Measurements from ENCODE around the gene PGS1. TPM values are rescaled to one million over a fixed set of nuclear protein-coding genes. Genes with fewer than 3 reads are reported as not detected.

PGS1 gene
- total and polyA plus RNA-seq, 8 donors = 11.2 to 22.7 (median 14.8) TPM

DNA sequence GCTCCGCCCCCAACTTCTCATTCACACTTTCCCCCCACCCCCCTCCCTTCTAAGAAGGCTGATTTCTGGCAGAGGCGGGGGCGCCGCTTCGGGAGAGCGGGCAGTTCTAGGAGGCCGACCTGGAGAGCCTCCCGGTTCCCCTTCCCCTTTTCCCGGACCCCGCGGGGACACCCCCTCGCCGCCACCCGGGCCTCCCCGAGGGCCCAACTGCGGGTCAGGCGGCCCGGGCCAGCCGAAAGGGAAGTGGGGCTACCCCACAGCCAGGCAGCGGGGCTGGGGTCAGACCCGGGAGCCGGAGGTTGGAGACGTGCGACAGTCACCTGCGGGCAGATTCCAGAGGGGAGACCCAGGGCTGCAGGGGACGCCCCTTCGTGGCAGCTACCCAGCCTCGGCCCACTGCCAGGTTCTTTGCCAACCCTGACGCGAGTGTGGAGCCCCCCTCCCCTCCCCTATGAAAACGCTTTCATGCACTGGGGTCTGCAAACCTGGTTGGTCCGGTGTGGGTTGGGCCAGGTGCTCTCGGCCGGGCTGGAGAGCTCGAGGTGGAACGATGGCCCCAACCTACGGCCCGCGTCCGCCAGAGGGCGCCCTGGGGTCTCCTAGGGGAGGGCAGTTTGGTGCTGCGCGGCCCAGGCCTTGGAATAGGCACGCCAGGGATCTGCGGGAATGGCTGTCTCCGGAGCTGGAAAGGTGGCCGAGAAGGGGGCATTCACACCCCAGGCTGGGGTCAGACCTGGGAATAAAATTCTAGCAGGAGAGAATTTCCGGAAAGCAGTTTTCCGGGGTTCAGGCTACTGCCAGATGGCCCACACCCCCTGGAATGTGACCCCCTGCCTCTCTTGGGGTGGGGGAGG is 17.9 kb upstream of the PGS1 start:
- peak; percentile 92 to 100 (median 96) for DNase-seq
- TF ChIP-seq, protein P1, sequence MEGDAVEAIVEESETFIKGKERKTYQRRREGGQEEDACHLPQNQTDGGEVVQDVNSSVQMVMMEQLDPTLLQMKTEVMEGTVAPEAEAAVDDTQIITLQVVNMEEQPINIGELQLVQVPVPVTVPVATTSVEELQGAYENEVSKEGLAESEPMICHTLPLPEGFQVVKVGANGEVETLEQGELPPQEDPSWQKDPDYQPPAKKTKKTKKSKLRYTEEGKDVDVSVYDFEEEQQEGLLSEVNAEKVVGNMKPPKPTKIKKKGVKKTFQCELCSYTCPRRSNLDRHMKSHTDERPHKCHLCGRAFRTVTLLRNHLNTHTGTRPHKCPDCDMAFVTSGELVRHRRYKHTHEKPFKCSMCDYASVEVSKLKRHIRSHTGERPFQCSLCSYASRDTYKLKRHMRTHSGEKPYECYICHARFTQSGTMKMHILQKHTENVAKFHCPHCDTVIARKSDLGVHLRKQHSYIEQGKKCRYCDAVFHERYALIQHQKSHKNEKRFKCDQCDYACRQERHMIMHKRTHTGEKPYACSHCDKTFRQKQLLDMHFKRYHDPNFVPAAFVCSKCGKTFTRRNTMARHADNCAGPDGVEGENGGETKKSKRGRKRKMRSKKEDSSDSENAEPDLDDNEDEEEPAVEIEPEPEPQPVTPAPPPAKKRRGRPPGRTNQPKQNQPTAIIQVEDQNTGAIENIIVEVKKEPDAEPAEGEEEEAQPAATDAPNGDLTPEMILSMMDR (IDR thresholded peaks at IDR 0.05) = peak; percentile 83 to 93 (median 88)
- H3K4me3 ChIP-seq = peak overlapping the region; percentile 21 to 95 (median 36)
- intact Hi-C loops (cut with DNase I) = loop anchor here in 2 of 3 donors (5.0 kb wide), 2 partner anchors 57 to 62 kb away; no protein-coding TSS in a partner anchor
- no peaks in the 10 kb centered on the region for H3K9me3 ChIP-seq
- no peaks in the 10 kb centered on the region for H3K36me3 ChIP-seq
- 1 to 2% methylated on average over 33 to 49 of the region's 49 CpGs for WGBS, 2 donors
- peak; percentile 78 to 84 (median 82) for ATAC-seq
- peaks cover 5 to 19% (median 6%) of the 10 kb centered on the region in 3 donors for H3K4me1 ChIP-seq
- FAIRE-seq = no peak
- H3K27ac ChIP-seq = peak overlapping the region; percentile 43 to 94 (median 82)
- no peaks in the 10 kb centered on the region for H3K27me3 ChIP-seq

- H3K4me1 ChIP-seq = peaks cover 5 to 12% (median 6%) of the 10 kb centered on the region in 3 donors
- 45 to 49% methylated on average over 12 of the region's 12 CpGs for WGBS, 2 donors
- ATAC-seq (no peak), FAIRE-seq (no peak), DNase-seq (no peak)
- no peaks in the 10 kb centered on the region for H3K27me3 ChIP-seq
- intact Hi-C loops (cut with DNase I) = loop anchor here in 2 of 3 donors (5.0 kb wide), 2 partner anchors 56 to 61 kb away; no protein-coding TSS in a partner anchor
- no peaks in the 10 kb centered on the region for H3K36me3 ChIP-seq
- TF ChIP-seq, protein P1 (IDR thresholded peaks at IDR 0.05) = no peak
- peak overlapping the region in 1 of 4 donors; percentile 91 for H3K27ac ChIP-seq
- H3K4me3 ChIP-seq = no peak overlapping the region
- no peaks in the 10 kb centered on the region for H3K9me3 ChIP-seq
Observed at GRCh38 chr17:78361225-78361701, 17.2 kb upstream of the PGS1 start.

DNA sequence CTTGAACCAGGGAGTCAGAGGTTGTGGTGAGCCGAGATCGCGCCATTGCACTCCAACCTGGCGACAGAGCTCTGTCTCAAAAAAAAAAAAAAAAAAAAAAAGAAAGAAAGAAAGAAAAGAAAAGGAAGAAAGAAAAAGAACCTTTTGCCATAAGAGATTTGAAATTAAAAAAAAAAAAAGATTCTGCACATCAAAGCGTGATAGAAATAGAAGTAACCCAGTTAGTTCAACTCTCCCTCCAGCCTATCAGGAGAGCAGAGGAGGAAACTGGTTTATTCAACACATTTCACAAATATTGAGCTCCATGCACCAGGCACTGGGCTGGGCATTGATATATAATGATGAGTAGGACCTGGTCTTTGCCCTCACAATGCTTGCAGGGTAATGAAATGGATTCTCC is 16.2 kb upstream of the PGS1 start:
- TF ChIP-seq, protein P1 (IDR thresholded peaks at IDR 0.05) = no peak
- Histone ChIP-seq H3K4me3 (no peak overlapping the region), H3K36me3 (no peaks in the 10 kb centered on the region), H3K9me3 (no peaks in the 10 kb centered on the region), H3K27ac (no peak overlapping the region), H3K4me1 (peaks cover under 1 to 8% (median 5%) of the 10 kb centered on the region in 3 donors), H3K27me3 (no peaks in the 10 kb centered on the region)
- no peak for FAIRE-seq
- no peak for ATAC-seq
- DNase-seq = no peak
- intact Hi-C loops (cut with DNase I) = loop anchor here in 2 of 3 donors (5.0 kb wide), 2 partner anchors 55 to 60 kb away; no protein-coding TSS in a partner anchor
- WGBS, 2 donors = 96% methylated on average over 5 of the region's 5 CpGs

GRCh38 chr17:78362671-78363070 is 15.8 kb upstream of the PGS1 start:
- DNase-seq = no peak
- Histone ChIP-seq H3K27ac (no peak overlapping the region), H3K36me3 (no peaks in the 10 kb centered on the region), H3K4me3 (no peak overlapping the region), H3K27me3 (no peaks in the 10 kb centered on the region), H3K4me1 (peaks cover 0 to 6% (median 3%) of the 10 kb centered on the region in 3 donors), H3K9me3 (no peaks in the 10 kb centered on the region)
- intact Hi-C loops (cut with DNase I) = loop anchor here in 2 of 3 donors (5.0 kb wide), 2 partner anchors 55 to 60 kb away; no protein-coding TSS in a partner anchor
- no peak for FAIRE-seq
- WGBS, 2 donors = 64 to 77% methylated on average over 7 of the region's 7 CpGs
- no peak for ATAC-seq
- TF ChIP-seq, protein P1 (IDR thresholded peaks at IDR 0.05) = no peak

Data from pancreas (tissue), 10 donors.